NCI-H510A (cell line): ENCODE data around the gene SNRPA.
"Not testable (repeated sequence)": the region's sequence is repeated elsewhere in the genome, so short reads cannot be mapped to it uniquely, and the experiment has no call there.

Experiments used
- DNase-seq: peaks from one replicate; lab custom pipeline; 2025; lab: John Stamatoyannopoulos, UW

SNRPA gene

GRCh38 chr19:40721936-40722661, 28.9 kb upstream of the SNRPA start:
- DNase-seq = no peak

GRCh38 chr19:40723661-40724254, 27.2 kb upstream of the SNRPA start:
- no peak for DNase-seq

- no peak for DNase-seq
Observed at GRCh38 chr19:40724315-40724714, 26.7 kb upstream of the SNRPA start.

GRCh38 chr19:40724855-40725254, 26.1 kb upstream of the SNRPA start:
- DNase-seq = no peak

GRCh38 chr19:40726279-40726678, 24.7 kb upstream of the SNRPA start:
- no peak for DNase-seq

GRCh38 chr19:40730065-40730464, 20.9 kb upstream of the SNRPA start:
- not testable (repeated sequence) for DNase-seq

GRCh38 chr19:40732304-40732703, 18.7 kb upstream of the SNRPA start:
- DNase-seq = not testable (repeated sequence)

- no peak for DNase-seq
Observed at GRCh38 chr19:40733149-40733548, 17.9 kb upstream of the SNRPA start.

- DNase-seq = no peak
Observed at GRCh38 chr19:40735013-40735771, 15.8 kb upstream of the SNRPA start.

- no peak for DNase-seq
Observed at GRCh38 chr19:40736661-40737060, 14.3 kb upstream of the SNRPA start.

- DNase-seq = no peak
Observed at GRCh38 chr19:40737102-40737644, 13.8 kb upstream of the SNRPA start.

- no peak for DNase-seq
Observed at GRCh38 chr19:40739030-40739839, 11.8 kb upstream of the SNRPA start.

GRCh38 chr19:40739871-40740703, 10.9 kb upstream of the SNRPA start:
- no peak for DNase-seq

- no peak for DNase-seq
Observed at GRCh38 chr19:40740747-40741146, 10.3 kb upstream of the SNRPA start.

- no peak for DNase-seq
Observed at GRCh38 chr19:40741527-40742390, 9.2 kb upstream of the SNRPA start.

GRCh38 chr19:40742477-40742876, 8.5 kb upstream of the SNRPA start:
- DNase-seq = no peak

GRCh38 chr19:40742886-40743285, 8.1 kb upstream of the SNRPA start:
- no peak for DNase-seq

GRCh38 chr19:40743926-40744325, 7.1 kb upstream of the SNRPA start:
- DNase-seq = no peak

GRCh38 chr19:40744554-40745401, 6.2 kb upstream of the SNRPA start:
- no peak for DNase-seq
